Epithelial cell of proximal tubule (primary cell): Measurements from ENCODE around the gene FAM219A. TPM values are rescaled to one million over a fixed set of nuclear protein-coding genes. Genes with fewer than 3 reads are reported as not detected.

Experiments used
- DNase-seq: peaks from one replicate; pipeline ENCODE4 v3.0.0-alpha.2; 2011; ENCODE audit warnings: low read depth
- H3K4me3 ChIP-seq: 2 replicates; pipeline ENCODE4 v1.5.1; 2011; ENCODE audit warnings: low read depth, mild to moderate bottlenecking, low read length
- total RNA-seq: library from RNA; depleted of rRNA; stranded (reverse); fragments of >200 nt; gene quantifications from 2 replicates; pipeline ENCODE4 v1.2.3, GENCODE V29; 2015
- TF ChIP-seq, protein P1 (sequence below): conservative IDR thresholded peaks from 2 replicates; pipeline ENCODE4 v1.5.1; 2012; ENCODE audit warnings: low read depth, mild to moderate bottlenecking, low read length

Gene FAM219A
- total RNA-seq, 1 donor from 2014 or later = 30.7 TPM

GRCh38 chr9:34502891-34503290 is 44.5 kb upstream of the FAM219A start:
- TF ChIP-seq, protein P1, sequence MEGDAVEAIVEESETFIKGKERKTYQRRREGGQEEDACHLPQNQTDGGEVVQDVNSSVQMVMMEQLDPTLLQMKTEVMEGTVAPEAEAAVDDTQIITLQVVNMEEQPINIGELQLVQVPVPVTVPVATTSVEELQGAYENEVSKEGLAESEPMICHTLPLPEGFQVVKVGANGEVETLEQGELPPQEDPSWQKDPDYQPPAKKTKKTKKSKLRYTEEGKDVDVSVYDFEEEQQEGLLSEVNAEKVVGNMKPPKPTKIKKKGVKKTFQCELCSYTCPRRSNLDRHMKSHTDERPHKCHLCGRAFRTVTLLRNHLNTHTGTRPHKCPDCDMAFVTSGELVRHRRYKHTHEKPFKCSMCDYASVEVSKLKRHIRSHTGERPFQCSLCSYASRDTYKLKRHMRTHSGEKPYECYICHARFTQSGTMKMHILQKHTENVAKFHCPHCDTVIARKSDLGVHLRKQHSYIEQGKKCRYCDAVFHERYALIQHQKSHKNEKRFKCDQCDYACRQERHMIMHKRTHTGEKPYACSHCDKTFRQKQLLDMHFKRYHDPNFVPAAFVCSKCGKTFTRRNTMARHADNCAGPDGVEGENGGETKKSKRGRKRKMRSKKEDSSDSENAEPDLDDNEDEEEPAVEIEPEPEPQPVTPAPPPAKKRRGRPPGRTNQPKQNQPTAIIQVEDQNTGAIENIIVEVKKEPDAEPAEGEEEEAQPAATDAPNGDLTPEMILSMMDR = no peak
- no peak overlapping the region for H3K4me3 ChIP-seq
- no peak for DNase-seq

DNA sequence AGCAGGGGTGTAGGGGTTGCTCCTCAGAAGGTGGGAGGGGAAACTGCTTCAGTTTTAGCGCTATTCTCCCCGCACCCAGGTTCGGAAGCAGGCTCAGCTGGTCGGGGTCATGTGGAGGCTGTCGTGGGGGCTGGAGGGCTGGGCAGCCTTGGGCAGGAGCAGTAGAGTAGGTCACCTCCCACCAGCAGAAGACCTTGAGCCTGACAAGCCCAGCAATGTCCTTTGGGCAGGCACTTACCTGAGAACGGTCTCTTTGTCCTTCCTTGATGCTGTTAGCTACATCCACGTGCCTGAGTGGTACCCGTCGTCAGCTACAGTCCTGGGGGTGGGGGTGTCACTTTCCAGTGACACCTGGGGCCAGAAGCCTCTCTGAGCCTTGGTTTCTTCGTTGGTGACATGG is 44.1 kb upstream of the FAM219A start:
- TF ChIP-seq, protein P1 = no peak
- H3K4me3 ChIP-seq = no peak overlapping the region
- no peak for DNase-seq

DNA sequence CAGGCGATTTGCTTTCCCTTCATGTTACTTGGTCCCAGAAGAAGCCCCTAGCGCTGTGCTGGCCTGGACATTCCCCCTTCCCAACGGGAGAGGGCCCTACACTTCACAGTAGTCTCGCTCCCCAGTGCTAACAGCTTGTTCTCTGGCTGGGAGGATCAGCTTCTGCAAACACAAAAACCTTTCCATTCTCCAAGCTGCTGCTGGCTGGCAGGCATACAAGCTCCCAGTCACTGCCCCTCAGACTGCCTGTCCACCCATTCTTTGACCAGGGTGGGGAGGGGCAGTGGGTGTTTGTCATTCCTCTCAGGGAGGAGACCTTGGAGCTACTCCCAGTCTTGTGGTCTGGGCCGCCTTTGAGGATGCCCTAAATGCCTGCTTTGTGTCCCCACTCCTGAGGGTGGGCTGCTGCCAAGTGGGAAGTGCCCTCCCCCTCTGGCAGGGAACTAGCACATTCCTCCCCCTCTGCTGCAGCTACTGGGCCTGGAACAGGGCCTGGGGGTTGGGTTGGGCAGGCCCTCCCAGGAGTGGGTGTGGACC is 43.6 kb upstream of the FAM219A start:
- DNase-seq = no peak
- no peak overlapping the region for H3K4me3 ChIP-seq
- TF ChIP-seq, protein P1 = no peak

GRCh38 chr9:34501372-34501771 is 43.0 kb upstream of the FAM219A start:
- TF ChIP-seq, protein P1 = no peak
- H3K4me3 ChIP-seq = no peak overlapping the region
- DNase-seq = no peak

DNA sequence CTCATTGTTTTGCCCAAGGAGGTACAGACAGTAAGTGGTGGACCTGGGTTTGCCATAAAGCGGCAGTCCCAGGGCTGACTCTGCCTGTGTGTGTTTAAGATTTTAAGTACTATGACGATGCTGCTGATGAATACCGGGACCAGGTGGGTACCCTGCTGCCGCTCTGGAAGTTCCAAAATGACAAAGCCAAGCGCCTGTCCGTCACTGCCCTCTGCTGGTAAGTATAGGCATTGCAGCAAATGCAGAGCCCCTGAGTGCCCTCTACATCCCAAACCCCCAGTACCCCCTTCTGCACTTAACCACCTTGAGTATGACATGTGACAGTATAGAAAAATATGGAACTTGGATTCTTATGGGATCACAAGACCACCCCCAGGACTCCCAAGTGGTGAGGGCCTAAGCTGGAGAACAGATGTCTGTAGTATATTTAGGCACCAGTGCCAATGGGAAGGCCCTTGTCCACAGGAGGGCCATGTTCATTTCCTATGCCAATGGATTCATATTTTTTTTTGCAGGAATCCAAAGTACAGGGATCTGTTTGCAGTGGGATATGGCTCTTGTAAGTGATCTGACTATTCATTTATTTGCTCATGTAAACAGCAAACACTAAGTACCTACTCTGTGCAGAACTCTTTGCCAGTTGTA is 42.4 kb upstream of the FAM219A start:
- no peak overlapping the region for H3K4me3 ChIP-seq
- DNase-seq = no peak
- TF ChIP-seq, protein P1 = peak; percentile 99

DNA sequence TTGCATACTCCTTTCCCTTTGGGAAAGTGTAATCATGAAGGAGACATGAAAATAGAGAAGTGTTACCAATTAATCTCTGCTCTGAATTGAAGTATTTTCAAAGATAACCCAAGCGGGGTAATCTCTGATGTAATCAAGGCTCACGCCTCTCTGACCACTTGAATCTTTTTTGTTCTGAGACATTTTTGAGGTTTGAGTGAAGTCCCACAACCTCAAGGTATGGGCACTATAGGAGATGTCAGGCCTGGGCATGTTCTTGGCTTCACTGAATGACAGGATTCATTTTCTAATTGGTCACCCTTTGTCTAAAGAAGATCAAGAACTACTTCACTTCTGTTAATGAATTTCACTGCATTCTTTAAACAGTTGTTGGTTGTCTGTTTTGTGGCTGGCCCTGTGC is 40.7 kb upstream of the FAM219A start:
- TF ChIP-seq, protein P1 = no peak
- DNase-seq = no peak
- H3K4me3 ChIP-seq = no peak overlapping the region

- H3K4me3 ChIP-seq = no peak overlapping the region
- TF ChIP-seq, protein P1 = no peak
- DNase-seq = no peak
Measured at GRCh38 chr9:34498553-34498952, 40.2 kb upstream of the FAM219A start.
